ENCODE results near the gene MNAT1. TPM values are rescaled to one million over a fixed set of nuclear protein-coding genes. Genes with fewer than 3 reads are reported as not detected.

Gene MNAT1
- total RNA-seq, 1 experiment from 2014 or later = 95.7 TPM

DNA sequence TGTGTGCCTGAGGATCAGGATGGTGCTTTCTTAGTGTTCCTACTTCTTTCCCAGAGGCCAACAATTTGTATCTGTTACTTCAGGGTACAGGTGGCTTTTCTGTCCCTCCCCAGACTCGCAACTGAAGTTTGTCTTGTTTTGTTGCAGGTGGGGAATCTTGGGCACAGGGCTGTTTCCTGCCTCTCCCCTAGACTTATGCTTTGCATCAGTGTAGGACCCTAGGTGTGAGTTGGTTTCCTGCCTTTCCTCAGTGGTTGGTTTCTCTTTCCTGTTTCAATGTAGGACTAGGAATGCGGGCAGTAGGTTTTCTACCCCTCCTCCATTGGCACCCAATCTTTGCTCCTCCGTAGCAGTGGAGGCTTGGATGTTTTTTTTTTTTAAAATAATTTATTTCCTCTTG, 159.3 kb downstream of the MNAT1 start:
- Histone ChIP-seq H4K20me1 (ENCODE audit: low read length) (no peaks in the 10 kb centered on the region), H3K4me1 (ENCODE audit: insufficient read depth, low read length) (no peaks in the 10 kb centered on the region), H3K9ac (ENCODE audit: low read length) (no peak overlapping the region), H3F3A (ENCODE audit: low read length, unreplicated experiment) (no peaks in the 10 kb centered on the region), H3K79me2 (ENCODE audit: low read length) (no peaks in the 10 kb centered on the region), H3K27ac (ENCODE audit: low read length) (no peak overlapping the region), H3K9me3 (ENCODE audit: low read length) (no peaks in the 10 kb centered on the region), H3K9me2 (replicated peaks; ENCODE audit: low read length) (no peaks in the 10 kb centered on the region), H3K36me3 (ENCODE audit: low read depth, low read length) (no peaks in the 10 kb centered on the region), H2AFZ (ENCODE audit: low read length) (no peak overlapping the region), H3K4me3 (ENCODE audit: low read length) (no peak overlapping the region), H3K27me3 (ENCODE audit: low read length) (no peaks in the 10 kb centered on the region), H3K4me2 (ENCODE audit: low read length) (no peak overlapping the region)
- DNase-seq (no peak), ATAC-seq (no peak)
- TF ChIP-seq EZH2phosphoT487 (IDR thresholded peaks at IDR 0.05; ENCODE audit: borderline replicate concordance, low read length) = no peak
- no peak for TF ChIP-seq EZH2 (IDR thresholded peaks at IDR 0.05; ENCODE audit: low read length, unreplicated experiment)
- TF ChIP-seq CTCF (conservative IDR thresholded peaks at IDR 0.05; ENCODE audit: low read depth, low read length) = no peak
- ChIA-PET POLR2A (ENCODE audit: unreplicated experiment) (no interaction called here), CTCF (no interaction called here)
- no TSS peak for BruUV-seq (replicated peaks)
- intact Hi-C loops (cut with micrococcal nuclease) = no loop called here

GRCh38 chr14:60904381-60904780, 169.8 kb downstream of the MNAT1 start:
- no TSS peak for BruUV-seq (replicated peaks)

More at GRCh38 chr14:60904381-60904780, 169.8 kb downstream of the MNAT1 start:
- DNase-seq (no peak), ATAC-seq (no peak)
- Histone ChIP-seq H3K4me2 (ENCODE audit: low read length) (no peak overlapping the region), H3F3A (ENCODE audit: low read length, unreplicated experiment) (no peaks in the 10 kb centered on the region), H3K79me2 (ENCODE audit: low read length) (no peaks in the 10 kb centered on the region), H3K9me2 (replicated peaks; ENCODE audit: low read length) (no peaks in the 10 kb centered on the region), H3K27ac (ENCODE audit: low read length) (no peak overlapping the region), H3K36me3 (ENCODE audit: low read depth, low read length) (no peaks in the 10 kb centered on the region), H2AFZ (ENCODE audit: low read length) (no peak overlapping the region), H3K4me3 (ENCODE audit: low read length) (no peak overlapping the region), H3K9me3 (ENCODE audit: low read length) (no peaks in the 10 kb centered on the region), H3K27me3 (ENCODE audit: low read length) (no peaks in the 10 kb centered on the region), H3K4me1 (ENCODE audit: insufficient read depth, low read length) (no peaks in the 10 kb centered on the region), H3K9ac (ENCODE audit: low read length) (no peak overlapping the region), H4K20me1 (ENCODE audit: low read length) (no peaks in the 10 kb centered on the region)
- no peak for TF ChIP-seq EZH2phosphoT487 (IDR thresholded peaks at IDR 0.05; ENCODE audit: borderline replicate concordance, low read length)
- TF ChIP-seq EZH2 (IDR thresholded peaks at IDR 0.05; ENCODE audit: low read length, unreplicated experiment) = no peak
- no peak for TF ChIP-seq CTCF (conservative IDR thresholded peaks at IDR 0.05; ENCODE audit: low read depth, low read length)
- ChIA-PET CTCF (no interaction called here), POLR2A (ENCODE audit: unreplicated experiment) (interaction anchor here (0.6 kb wide), 1 partner anchor 75 kb away, joined by 7 read pairs; no protein-coding TSS in a partner anchor)
- intact Hi-C loops (cut with micrococcal nuclease) = no loop called here

Measured in PC-3 (cell line).